Measurements from ENCODE around the gene HACD2.
"Not testable (repeated sequence)": the region's sequence is repeated elsewhere in the genome, so short reads cannot be mapped to it uniquely, and the experiment has no call there.

HACD2 gene

GRCh38 chr3:123491966-123492587, 92.8 kb downstream of the HACD2 start:
- Histone ChIP-seq H3K4me3 (no peak overlapping the region), H3K27ac (no peak overlapping the region)

- H3K27ac ChIP-seq = no peak overlapping the region
- no peak overlapping the region for H3K4me3 ChIP-seq
Measured at GRCh38 chr3:123489400-123490004, 95.4 kb downstream of the HACD2 start.

- no peak overlapping the region for H3K4me3 ChIP-seq
- H3K27ac ChIP-seq = no peak overlapping the region
Measured at GRCh38 chr3:123488645-123489347, 96.1 kb downstream of the HACD2 start.

GRCh38 chr3:123487063-123487462, 97.8 kb downstream of the HACD2 start:
- not testable (repeated sequence) for H3K4me3 ChIP-seq, H3K27ac ChIP-seq

GRCh38 chr3:123486460-123486859, 98.4 kb downstream of the HACD2 start:
- Histone ChIP-seq H3K27ac (no peak overlapping the region), H3K4me3 (no peak overlapping the region)

GRCh38 chr3:123485551-123485950, 99.3 kb downstream of the HACD2 start:
- no peak overlapping the region for H3K4me3 ChIP-seq
- H3K27ac ChIP-seq = no peak overlapping the region

- no peak overlapping the region for H3K4me3 ChIP-seq
- H3K27ac ChIP-seq = no peak overlapping the region
Measured at GRCh38 chr3:123483146-123483545, 101.7 kb downstream of the HACD2 start.

GRCh38 chr3:123481722-123482457, 103.0 kb downstream of the HACD2 start:
- Histone ChIP-seq H3K27ac (no peak overlapping the region), H3K4me3 (no peak overlapping the region)

- Histone ChIP-seq H3K4me3 (no peak overlapping the region), H3K27ac (no peak overlapping the region)
Measured at GRCh38 chr3:123481071-123481470, 103.8 kb downstream of the HACD2 start.

- Histone ChIP-seq H3K4me3 (no peak overlapping the region), H3K27ac (no peak overlapping the region)
Measured at GRCh38 chr3:123480428-123480827, 104.4 kb downstream of the HACD2 start.

- Histone ChIP-seq H3K4me3 (no peak overlapping the region), H3K27ac (no peak overlapping the region)
Measured at GRCh38 chr3:123479891-123480290, 105.0 kb downstream of the HACD2 start.

- no peak overlapping the region for H3K27ac ChIP-seq
- H3K4me3 ChIP-seq = no peak overlapping the region
Measured at GRCh38 chr3:123478314-123478713, 106.5 kb downstream of the HACD2 start.

- H3K27ac ChIP-seq = no peak overlapping the region
- no peak overlapping the region for H3K4me3 ChIP-seq
Measured at GRCh38 chr3:123476967-123477750, 107.7 kb downstream of the HACD2 start.

GRCh38 chr3:123475786-123476185, 109.1 kb downstream of the HACD2 start:
- no peak overlapping the region for H3K27ac ChIP-seq

GRCh38 chr3:123471106-123471505, 113.7 kb downstream of the HACD2 start:
- Histone ChIP-seq H3K27ac (no peak overlapping the region), H3K4me3 (no peak overlapping the region)

More at GRCh38 chr3:123475786-123476185, 109.1 kb downstream of the HACD2 start:
- no peak overlapping the region for H3K4me3 ChIP-seq

GRCh38 chr3:123469323-123469995, 115.4 kb downstream of the HACD2 start:
- Histone ChIP-seq H3K27ac (no peak overlapping the region), H3K4me3 (no peak overlapping the region)

- H3K27ac ChIP-seq = no peak overlapping the region
- H3K4me3 ChIP-seq = no peak overlapping the region
Measured at GRCh38 chr3:123467046-123467445, 117.8 kb downstream of the HACD2 start.

GRCh38 chr3:123464211-123464610, 120.6 kb downstream of the HACD2 start:
- Histone ChIP-seq H3K27ac (no peak overlapping the region), H3K4me3 (no peak overlapping the region)

GRCh38 chr3:123459862-123460261, 125.0 kb downstream of the HACD2 start:
- H3K27ac ChIP-seq = no peak overlapping the region
- no peak overlapping the region for H3K4me3 ChIP-seq

All from skin epidermis (tissue), 12 donors.